Panc1 (cell line): ENCODE data around the gene IFNAR2.

Experiments used
- POLR2AphosphoS5 ChIP-seq: IDR thresholded peaks from 2 replicates; pipeline ENCODE4 v1.6.1; 2012; ENCODE audit warnings: mild to moderate bottlenecking, low read depth, low read length, moderate library complexity
- TF ChIP-seq, protein P1 (sequence below): fragments of 450-650 bp; IDR thresholded peaks from 2 replicates; pipeline ENCODE4 v1.5.1; 2017; ENCODE audit warnings: mild to moderate bottlenecking

DNA sequence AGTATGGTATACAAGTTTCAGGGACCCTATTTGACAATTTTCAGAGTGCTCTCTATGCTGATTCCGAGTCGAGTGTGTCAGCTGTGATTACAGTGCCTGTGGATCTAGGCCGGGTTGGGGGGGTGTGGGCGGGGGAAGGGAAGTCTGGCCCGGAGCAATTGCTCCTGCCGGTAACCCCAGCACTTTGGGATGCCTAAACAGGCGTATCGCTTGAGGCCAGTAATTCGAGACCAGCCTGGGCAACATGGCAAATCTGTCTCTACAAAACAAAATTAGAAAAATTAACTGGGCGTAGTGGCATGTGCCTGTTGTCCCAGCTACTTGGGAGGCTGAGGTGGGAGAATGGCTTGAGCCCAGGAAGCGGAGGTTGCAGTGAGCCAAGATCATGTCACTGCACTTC is 34.8 kb downstream of the IFNAR2 start:
- TF ChIP-seq, protein P1, sequence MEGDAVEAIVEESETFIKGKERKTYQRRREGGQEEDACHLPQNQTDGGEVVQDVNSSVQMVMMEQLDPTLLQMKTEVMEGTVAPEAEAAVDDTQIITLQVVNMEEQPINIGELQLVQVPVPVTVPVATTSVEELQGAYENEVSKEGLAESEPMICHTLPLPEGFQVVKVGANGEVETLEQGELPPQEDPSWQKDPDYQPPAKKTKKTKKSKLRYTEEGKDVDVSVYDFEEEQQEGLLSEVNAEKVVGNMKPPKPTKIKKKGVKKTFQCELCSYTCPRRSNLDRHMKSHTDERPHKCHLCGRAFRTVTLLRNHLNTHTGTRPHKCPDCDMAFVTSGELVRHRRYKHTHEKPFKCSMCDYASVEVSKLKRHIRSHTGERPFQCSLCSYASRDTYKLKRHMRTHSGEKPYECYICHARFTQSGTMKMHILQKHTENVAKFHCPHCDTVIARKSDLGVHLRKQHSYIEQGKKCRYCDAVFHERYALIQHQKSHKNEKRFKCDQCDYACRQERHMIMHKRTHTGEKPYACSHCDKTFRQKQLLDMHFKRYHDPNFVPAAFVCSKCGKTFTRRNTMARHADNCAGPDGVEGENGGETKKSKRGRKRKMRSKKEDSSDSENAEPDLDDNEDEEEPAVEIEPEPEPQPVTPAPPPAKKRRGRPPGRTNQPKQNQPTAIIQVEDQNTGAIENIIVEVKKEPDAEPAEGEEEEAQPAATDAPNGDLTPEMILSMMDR: no peak
- TF ChIP-seq POLR2AphosphoS5: no peak
